ENCODE measurements around the gene WDR74. TPM values are rescaled to one million over a fixed set of nuclear protein-coding genes. Genes with fewer than 3 reads are reported as not detected.
A peak's percentile ranks its signal among the peaks of the same experiment; 100 is the strongest.

WDR74 gene
- total and polyA plus RNA-seq, 9 donors: 25.1 to 70.6 (median 53.3) TPM

DNA sequence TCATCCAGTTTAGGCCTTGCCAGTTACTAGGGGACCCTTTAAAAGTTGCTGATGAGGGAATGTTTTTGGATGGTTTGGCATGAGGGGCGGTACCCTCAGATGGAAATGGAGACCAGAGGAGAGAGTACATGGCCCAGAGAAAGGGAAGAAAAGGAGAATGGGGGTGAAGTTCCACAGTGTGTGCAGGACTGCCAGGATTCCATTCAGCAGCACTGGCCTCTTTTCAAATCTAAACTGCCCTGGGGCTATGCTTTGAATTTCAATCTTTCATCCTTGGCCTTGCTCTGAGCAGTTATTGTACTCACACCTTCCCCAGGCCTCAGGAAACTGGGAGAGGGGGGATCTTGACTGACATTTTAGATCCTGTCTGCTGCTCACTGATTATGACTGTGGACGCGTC, 44.3 kb upstream of the WDR74 start:
- DNase-seq: no peak
- H3K27me3 ChIP-seq: no peaks in the 10 kb centered on the region
- TF ChIP-seq EP300 (IDR thresholded peaks at IDR 0.05) (no peak), POLR2A (IDR thresholded peaks at IDR 0.05) (no peak)
- TF ChIP-seq, protein P1, sequence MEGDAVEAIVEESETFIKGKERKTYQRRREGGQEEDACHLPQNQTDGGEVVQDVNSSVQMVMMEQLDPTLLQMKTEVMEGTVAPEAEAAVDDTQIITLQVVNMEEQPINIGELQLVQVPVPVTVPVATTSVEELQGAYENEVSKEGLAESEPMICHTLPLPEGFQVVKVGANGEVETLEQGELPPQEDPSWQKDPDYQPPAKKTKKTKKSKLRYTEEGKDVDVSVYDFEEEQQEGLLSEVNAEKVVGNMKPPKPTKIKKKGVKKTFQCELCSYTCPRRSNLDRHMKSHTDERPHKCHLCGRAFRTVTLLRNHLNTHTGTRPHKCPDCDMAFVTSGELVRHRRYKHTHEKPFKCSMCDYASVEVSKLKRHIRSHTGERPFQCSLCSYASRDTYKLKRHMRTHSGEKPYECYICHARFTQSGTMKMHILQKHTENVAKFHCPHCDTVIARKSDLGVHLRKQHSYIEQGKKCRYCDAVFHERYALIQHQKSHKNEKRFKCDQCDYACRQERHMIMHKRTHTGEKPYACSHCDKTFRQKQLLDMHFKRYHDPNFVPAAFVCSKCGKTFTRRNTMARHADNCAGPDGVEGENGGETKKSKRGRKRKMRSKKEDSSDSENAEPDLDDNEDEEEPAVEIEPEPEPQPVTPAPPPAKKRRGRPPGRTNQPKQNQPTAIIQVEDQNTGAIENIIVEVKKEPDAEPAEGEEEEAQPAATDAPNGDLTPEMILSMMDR (IDR thresholded peaks at IDR 0.05): no peak
- H3K4me1 ChIP-seq (ENCODE audit: insufficient read depth): peaks cover 14% of the 10 kb centered on the region
- H3K27ac ChIP-seq: peak overlapping the region in 1 of 2 donors; percentile 99
- no peaks in the 10 kb centered on the region for H3K9me3 ChIP-seq
- intact Hi-C loops (cut with DNase I): loop anchor here in 1 of 4 donors (10.0 kb wide), 1 partner anchor 881 kb away; the partner anchor contains the start of gene ZFTA
- WGBS, 3 donors: 59 to 75% (median 73%) methylated on average over 3 of the region's 3 CpGs
- H3K4me3 ChIP-seq: no peak overlapping the region
- no peaks in the 10 kb centered on the region for H3K36me3 ChIP-seq

GRCh38 chr11:62882788-62883501, 43.6 kb upstream of the WDR74 start:
- intact Hi-C loops (cut with DNase I): loop anchor here in 1 of 4 donors (10.0 kb wide), 1 partner anchor 882 kb away; the partner anchor contains the start of gene ZFTA
- WGBS, 3 donors: 52 to 71% (median 56%) methylated on average over 5 of the region's 5 CpGs
- Histone ChIP-seq H3K9me3 (no peaks in the 10 kb centered on the region), H3K27me3 (no peaks in the 10 kb centered on the region), H3K4me3 (peak overlapping the region; percentile 74), H3K4me1 (ENCODE audit: insufficient read depth) (peaks cover 14% of the 10 kb centered on the region), H3K27ac (peak overlapping the region; percentile 96 to 99), H3K36me3 (no peaks in the 10 kb centered on the region)
- DNase-seq: no peak
- TF ChIP-seq POLR2A (IDR thresholded peaks at IDR 0.05) (no peak), EP300 (IDR thresholded peaks at IDR 0.05) (no peak)
- TF ChIP-seq, protein P1 (IDR thresholded peaks at IDR 0.05): no peak

GRCh38 chr11:62882431-62882749, 43.0 kb upstream of the WDR74 start:
- WGBS, 3 donors: 29 to 39% (median 29%) methylated on average over 6 of the region's 6 CpGs
- no peaks in the 10 kb centered on the region for H3K36me3 ChIP-seq
- intact Hi-C loops (cut with DNase I): loop anchor here in 1 of 4 donors (10.0 kb wide), 1 partner anchor 882 kb away; the partner anchor contains the start of gene ZFTA
- H3K9me3 ChIP-seq: no peaks in the 10 kb centered on the region
- peak overlapping the region; percentile 74 for H3K4me3 ChIP-seq
- no peak for TF ChIP-seq EP300 (IDR thresholded peaks at IDR 0.05)
- TF ChIP-seq, protein P1 (IDR thresholded peaks at IDR 0.05): no peak
- no peak for TF ChIP-seq POLR2A (IDR thresholded peaks at IDR 0.05)
- no peak for DNase-seq
- peak overlapping the region; percentile 96 to 99 for H3K27ac ChIP-seq
- H3K4me1 ChIP-seq (ENCODE audit: insufficient read depth): peaks cover 14% of the 10 kb centered on the region
- no peaks in the 10 kb centered on the region for H3K27me3 ChIP-seq

DNA sequence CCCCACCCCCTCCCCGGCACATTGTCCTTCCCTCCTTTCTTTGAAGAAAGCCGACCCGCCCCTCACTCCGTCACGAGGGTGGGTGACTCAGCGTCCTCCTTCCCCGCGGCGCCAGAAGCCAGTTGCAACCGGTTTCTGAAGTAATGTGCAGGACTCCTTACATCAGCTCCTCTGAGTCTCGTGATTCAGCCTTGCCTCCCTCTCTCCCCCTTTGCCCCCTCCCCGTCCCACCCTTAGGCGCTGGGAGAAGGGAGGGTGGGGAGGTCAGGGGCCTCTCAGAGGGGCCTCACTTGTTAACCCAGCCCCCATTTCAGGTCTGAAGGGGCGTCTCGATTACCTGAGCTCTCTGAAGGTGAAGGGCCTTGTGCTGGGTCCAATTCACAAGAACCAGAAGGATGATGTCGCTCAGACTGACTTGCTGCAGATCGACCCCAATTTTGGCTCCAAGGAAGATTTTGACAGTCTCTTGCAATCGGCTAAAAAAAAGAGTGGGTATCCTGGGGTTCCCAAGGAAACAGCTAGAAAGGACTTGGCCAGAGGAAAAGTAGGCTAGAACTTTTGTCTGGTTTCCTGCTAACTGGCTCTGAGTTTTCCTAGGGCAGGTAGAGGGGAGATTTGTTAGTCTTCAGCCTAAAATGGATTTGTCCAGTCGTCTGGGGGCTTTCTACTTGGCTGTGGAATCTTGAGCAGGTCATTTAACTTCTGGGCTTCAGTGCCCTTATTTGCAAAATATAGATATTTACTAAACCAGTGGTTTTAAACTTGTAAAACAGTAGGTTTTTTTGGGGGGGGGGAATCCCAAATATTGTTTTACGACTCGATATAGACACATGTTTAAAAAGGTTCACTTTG, 42.4 kb upstream of the WDR74 start:
- intact Hi-C loops (cut with DNase I): loop anchor here in 1 of 4 donors (10.0 kb wide), 1 partner anchor 883 kb away; the partner anchor contains the start of gene ZFTA
- TF ChIP-seq EP300 (IDR thresholded peaks at IDR 0.05) (peak; percentile 40), POLR2A (IDR thresholded peaks at IDR 0.05) (no peak)
- TF ChIP-seq, protein P1 (IDR thresholded peaks at IDR 0.05): no peak
- peak overlapping the region; percentile 96 to 99 for H3K27ac ChIP-seq
- H3K36me3 ChIP-seq: no peaks in the 10 kb centered on the region
- WGBS, 3 donors: 1 to 3% (median 3%) methylated on average over 21 of the region's 21 CpGs
- peak; percentile 93 to 97 (median 95) for DNase-seq
- H3K27me3 ChIP-seq: no peaks in the 10 kb centered on the region
- peaks cover 14% of the 10 kb centered on the region for H3K4me1 ChIP-seq (ENCODE audit: insufficient read depth)
- peak overlapping the region; percentile 74 for H3K4me3 ChIP-seq
- no peaks in the 10 kb centered on the region for H3K9me3 ChIP-seq

Measured in ovary (tissue), 9 donors.